Keratinocyte (primary cell): Measurements from ENCODE around the gene CEACAM5. TPM values are rescaled to one million over a fixed set of nuclear protein-coding genes. Genes with fewer than 3 reads are reported as not detected.
"Not testable (repeated sequence)": the region's sequence is repeated elsewhere in the genome, so short reads cannot be mapped to it uniquely, and the experiment has no call there.

Source experiments
- DNase-seq: peaks from one replicate; pipeline ENCODE4 v3.0.0-alpha.2; 2011; ENCODE audit warnings: low read depth, missing footprints, low spot score
- FAIRE-seq: peaks from 2 replicates; lab custom pipeline; 2011; peaks lifted over from hg19 to GRCh38; lab: Jason Lieb, UNC
- H2AFZ ChIP-seq: 2 replicates; pipeline ENCODE4 v1.6.0; 2012; ENCODE audit warnings: low read length, control low read depth, inconsistent platforms; ENCODE audit not compliant: control insufficient read depth
- H3K27ac ChIP-seq: 2 replicates; pipeline ENCODE4 v1.5.1; 2011; ENCODE audit warnings: low read length; ENCODE audit not compliant: control insufficient read depth, insufficient read depth
- H3K27me3 ChIP-seq: 3 replicates; pipeline ENCODE4 v1.6.0; 2011; ENCODE audit warnings: low read length; ENCODE audit not compliant: control insufficient read depth, insufficient read depth; ENCODE audit errors: extremely low read depth
- H3K36me3 ChIP-seq, 2 experiments: 2 replicates in 1 of 2; 3 replicates in 1 of 2; pipeline ENCODE4 v1.5.1; 2011; ENCODE audit warnings: low read length in 2 of 2, mild to moderate bottlenecking in 1 of 2; ENCODE audit not compliant: control insufficient read depth in 2 of 2, insufficient read depth in 2 of 2; ENCODE audit errors: extremely low read depth in 1 of 2
- H3K4me1 ChIP-seq: 3 replicates; pipeline ENCODE4 v1.5.1; 2011; ENCODE audit warnings: low read length; ENCODE audit not compliant: control insufficient read depth, insufficient read depth; ENCODE audit errors: extremely low read depth
- H3K4me2 ChIP-seq: 3 replicates; pipeline ENCODE4 v1.6.0; 2011; ENCODE audit warnings: low read depth, low read length; ENCODE audit not compliant: control insufficient read depth, insufficient read depth; ENCODE audit errors: extremely low read depth
- H3K4me3 ChIP-seq, 3 experiments: fragments of 200-600 bp in 1 of 3; sonication (generic) in 1 of 3; 2 replicates in 2 of 3; 3 replicates in 1 of 3; pipeline ENCODE4 v1.5.1; 2011 to 2016; ENCODE audit warnings: low read length in 3 of 3, mild to moderate bottlenecking in 3 of 3, control low read depth in 2 of 3, inconsistent platforms in 1 of 3, low read depth in 1 of 3, mixed read lengths in 1 of 3, mixed run types in 1 of 3, moderate library complexity in 1 of 3; ENCODE audit not compliant: control insufficient read depth in 2 of 3, insufficient read depth in 2 of 3; ENCODE audit errors: extremely low read depth in 1 of 3
- H3K79me2 ChIP-seq: 2 replicates; pipeline ENCODE4 v1.6.0; 2012; ENCODE audit warnings: low read length; ENCODE audit not compliant: control insufficient read depth, insufficient read depth
- H3K9ac ChIP-seq: 3 replicates; pipeline ENCODE4 v1.6.0; 2011; ENCODE audit warnings: low read length; ENCODE audit not compliant: control insufficient read depth, insufficient read depth; ENCODE audit errors: extremely low read depth
- H3K9me1 ChIP-seq: 3 replicates; pipeline ENCODE4 v1.6.0; 2011; ENCODE audit warnings: low read length; ENCODE audit not compliant: control insufficient read depth, insufficient read depth; ENCODE audit errors: extremely low read depth
- H3K9me3 ChIP-seq: 2 replicates; pipeline ENCODE4 v1.5.1; 2012; ENCODE audit warnings: low read depth, low read length; ENCODE audit not compliant: control insufficient read depth
- H4K20me1 ChIP-seq: 3 replicates; pipeline ENCODE4 v1.6.0; 2011; ENCODE audit warnings: low read length; ENCODE audit not compliant: control insufficient read depth, insufficient read depth; ENCODE audit errors: extremely low read depth
- CTCF ChIP-seq, 3 experiments: IDR thresholded peaks in 1 of 3; conservative IDR thresholded peaks in 1 of 3; optimal IDR thresholded peaks in 1 of 3; 2 replicates in 2 of 3; 3 replicates in 1 of 3; pipeline versions ENCODE3 to v1.5.1; 2011; ENCODE audit warnings: low read length in 3 of 3, mild to moderate bottlenecking in 3 of 3, moderate library complexity in 2 of 3, control low read depth in 1 of 3, inconsistent platforms in 1 of 3; ENCODE audit not compliant: insufficient read depth in 2 of 3; ENCODE audit errors: extremely low read depth in 1 of 3
- EZH2 ChIP-seq: IDR thresholded peaks from one replicate; pipeline ENCODE4 v1.6.1; 2012; ENCODE audit warnings: inconsistent platforms, mild to moderate bottlenecking, low read length, moderate library complexity
- dilution Hi-C: fragments of 300-500 bp; cut with MboI; formaldehyde crosslinking; loops from one replicate; pipeline ENCODE4 v1.7.0; 2020; ENCODE audit warnings: low sequenced_read_pairs; ENCODE audit not compliant: extremely low pct_ligation_motif_present
- polyA plus RNA-seq, 5 experiments: library from polyadenylated mRNA; depleted of rRNA in 3 of 5; stranded (reverse) in 3 of 5; stranded (forward) in 1 of 5; unstranded in 1 of 5; fragments of >200 nt; gene quantifications; 1 replicate in 1 of 5; 2 replicates in 3 of 5; 3 replicates in 1 of 5; pipeline versions ENCODE4 v1.2.1 to v1.2.3, GENCODE V29; 2011 to 2012; ENCODE audit warnings: missing spikeins in 2 of 5, low read depth in 1 of 5, low replicate concordance in 1 of 5

CEACAM5 gene
- polyA plus RNA-seq, 1 donor (not counting 4 experiments of a cell fraction or from before 2014, with no cell fraction given), result not detected

- no peak for FAIRE-seq
- TF ChIP-seq EZH2 (no peak), CTCF (optimal IDR thresholded peaks at IDR 0.05 in 1 of 3, IDR thresholded peaks at IDR 0.05 in 1 of 3, conservative IDR thresholded peaks at IDR 0.05 in 1 of 3; ENCODE audit: extremely low read depth in 1 of 3, insufficient read depth in 2 of 3, low read length in 3 of 3) (no peak)
Measured at GRCh38 chr19:41707871-41708371, 505 bp upstream of the CEACAM5 start.

DNA sequence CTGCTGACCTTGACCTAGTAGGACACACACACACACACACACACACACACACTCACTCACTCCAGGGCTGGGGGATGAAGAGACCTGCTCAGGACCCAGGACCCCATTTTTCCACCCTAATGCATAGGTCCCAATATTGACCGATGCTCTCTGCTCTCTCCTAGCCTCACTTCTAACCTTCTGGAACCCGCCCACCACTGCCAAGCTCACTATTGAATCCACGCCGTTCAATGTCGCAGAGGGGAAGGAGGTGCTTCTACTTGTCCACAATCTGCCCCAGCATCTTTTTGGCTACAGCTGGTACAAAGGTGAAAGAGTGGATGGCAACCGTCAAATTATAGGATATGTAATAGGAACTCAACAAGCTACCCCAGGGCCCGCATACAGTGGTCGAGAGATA lies 1.1 kb downstream of the CEACAM5 start:
- H3K27me3 ChIP-seq, H3K4me1 ChIP-seq, H3K27ac ChIP-seq, H3K9me1 ChIP-seq, H3K9me3 ChIP-seq, H3K36me3 ChIP-seq, H3K79me2 ChIP-seq, H4K20me1 ChIP-seq, H3K4me3 ChIP-seq, H3K9ac ChIP-seq, H2AFZ ChIP-seq, DNase-seq, FAIRE-seq, H3K4me2 ChIP-seq, dilution Hi-C loops: not testable (repeated sequence)

More at GRCh38 chr19:41707871-41708371, 505 bp upstream of the CEACAM5 start:
- Histone ChIP-seq H3K9ac (no peak overlapping the region), H3K4me2 (no peak overlapping the region), H3K27me3 (no peaks in the 10 kb centered on the region), H3K9me3 (no peaks in the 10 kb centered on the region), H3K4me1 (no peaks in the 10 kb centered on the region), H2AFZ (no peak overlapping the region), H3K27ac (no peak overlapping the region), H3K4me3 (no peak overlapping the region), H4K20me1 (peaks cover 4% of the 10 kb centered on the region), H3K79me2 (no peaks in the 10 kb centered on the region), H3K36me3 (no peaks in the 10 kb centered on the region), H3K9me1 (no peaks in the 10 kb centered on the region)
- dilution Hi-C loops, result no loop called here
- no peak for DNase-seq
